Cardiac fibroblast (primary cell): Measurements from ENCODE around the gene PAK6.

Source experiments
- DNase-seq, 2 donors: peaks; one replicate each; pipeline versions ENCODE4 v3.0.0 to v3.0.0-alpha.2; 2010; ENCODE audit warnings: low read depth in 2 of 2
- H3K4me3 ChIP-seq, 2 donors: replicated peaks in 1 of 2; 1 replicate in 1 of 2; 2 replicates in 1 of 2; pipeline ENCODE4 v1.5.1; 2011; ENCODE audit warnings: low read depth in 2 of 2, low read length in 2 of 2, mild to moderate bottlenecking in 2 of 2, moderate library complexity in 1 of 2
- CTCF ChIP-seq: IDR thresholded peaks from one replicate; pipeline ENCODE4 v1.5.1; 2011; ENCODE audit warnings: low read depth, mild to moderate bottlenecking, low read length, inconsistent platforms

The PAK6 gene

GRCh38 chr15:40265355-40265754 is 26.5 kb downstream of the PAK6 start:
- no peak overlapping the region for H3K4me3 ChIP-seq
- TF ChIP-seq CTCF, result no peak
- DNase-seq, result no peak

GRCh38 chr15:40265875-40266274 is 27.0 kb downstream of the PAK6 start:
- H3K4me3 ChIP-seq, result no peak overlapping the region
- TF ChIP-seq CTCF, result no peak
- no peak for DNase-seq

GRCh38 chr15:40266828-40267304 is 28.0 kb downstream of the PAK6 start:
- DNase-seq, result peak; percentile 95 to 96
- no peak for TF ChIP-seq CTCF
- no peak overlapping the region for H3K4me3 ChIP-seq

- no peak overlapping the region for H3K4me3 ChIP-seq
- TF ChIP-seq CTCF, result no peak
- no peak for DNase-seq
Observed at GRCh38 chr15:40267670-40268069, 28.8 kb downstream of the PAK6 start.

GRCh38 chr15:40269604-40270003 is 30.7 kb downstream of the PAK6 start:
- DNase-seq, result no peak
- TF ChIP-seq CTCF, result no peak
- H3K4me3 ChIP-seq, result no peak overlapping the region

- no peak for DNase-seq
- TF ChIP-seq CTCF, result no peak
- H3K4me3 ChIP-seq, result no peak overlapping the region
Observed at GRCh38 chr15:40270246-40270995, 31.6 kb downstream of the PAK6 start.
